ENCODE measurements around the gene UNC50.

The UNC50 gene

DNA sequence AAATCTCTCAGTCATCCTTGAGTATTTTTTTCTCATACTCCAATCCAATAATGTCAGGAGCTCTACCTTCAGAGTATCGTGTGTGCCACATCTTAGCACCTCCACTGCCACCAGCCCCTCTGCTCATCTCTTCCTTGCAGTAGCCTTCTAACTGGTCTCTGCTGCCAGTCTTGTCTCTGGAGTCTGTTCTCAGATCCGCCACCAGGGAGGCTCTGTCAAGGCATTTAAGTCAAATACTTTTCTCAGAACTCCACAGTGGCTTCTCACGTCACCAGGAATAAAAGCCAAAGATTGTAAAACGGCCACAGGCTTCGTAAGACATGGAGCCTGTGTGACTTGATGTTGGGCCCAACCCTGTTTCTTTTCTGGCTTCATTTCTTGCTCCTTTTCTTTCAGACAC is 7.1 kb downstream of the UNC50 start:
- Histone ChIP-seq H3K27me3 (no peaks in the 10 kb centered on the region), H3K36me3 (peaks cover 46 to 83% (median 76%) of the 10 kb centered on the region in 3 donors), H3K4me1 (peaks cover 0 to 15% (median 9%) of the 10 kb centered on the region in 4 donors), H3K9me3 (no peaks in the 10 kb centered on the region), H3K4me3 (no peak overlapping the region), H3K27ac (no peak overlapping the region)
- intact Hi-C loops (cut with DNase I; ENCODE audit: low total_unique reads) = no loop called here
- TF ChIP-seq, protein P1, sequence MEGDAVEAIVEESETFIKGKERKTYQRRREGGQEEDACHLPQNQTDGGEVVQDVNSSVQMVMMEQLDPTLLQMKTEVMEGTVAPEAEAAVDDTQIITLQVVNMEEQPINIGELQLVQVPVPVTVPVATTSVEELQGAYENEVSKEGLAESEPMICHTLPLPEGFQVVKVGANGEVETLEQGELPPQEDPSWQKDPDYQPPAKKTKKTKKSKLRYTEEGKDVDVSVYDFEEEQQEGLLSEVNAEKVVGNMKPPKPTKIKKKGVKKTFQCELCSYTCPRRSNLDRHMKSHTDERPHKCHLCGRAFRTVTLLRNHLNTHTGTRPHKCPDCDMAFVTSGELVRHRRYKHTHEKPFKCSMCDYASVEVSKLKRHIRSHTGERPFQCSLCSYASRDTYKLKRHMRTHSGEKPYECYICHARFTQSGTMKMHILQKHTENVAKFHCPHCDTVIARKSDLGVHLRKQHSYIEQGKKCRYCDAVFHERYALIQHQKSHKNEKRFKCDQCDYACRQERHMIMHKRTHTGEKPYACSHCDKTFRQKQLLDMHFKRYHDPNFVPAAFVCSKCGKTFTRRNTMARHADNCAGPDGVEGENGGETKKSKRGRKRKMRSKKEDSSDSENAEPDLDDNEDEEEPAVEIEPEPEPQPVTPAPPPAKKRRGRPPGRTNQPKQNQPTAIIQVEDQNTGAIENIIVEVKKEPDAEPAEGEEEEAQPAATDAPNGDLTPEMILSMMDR (IDR thresholded peaks at IDR 0.05) = no peak
- no peak for DNase-seq

DNA sequence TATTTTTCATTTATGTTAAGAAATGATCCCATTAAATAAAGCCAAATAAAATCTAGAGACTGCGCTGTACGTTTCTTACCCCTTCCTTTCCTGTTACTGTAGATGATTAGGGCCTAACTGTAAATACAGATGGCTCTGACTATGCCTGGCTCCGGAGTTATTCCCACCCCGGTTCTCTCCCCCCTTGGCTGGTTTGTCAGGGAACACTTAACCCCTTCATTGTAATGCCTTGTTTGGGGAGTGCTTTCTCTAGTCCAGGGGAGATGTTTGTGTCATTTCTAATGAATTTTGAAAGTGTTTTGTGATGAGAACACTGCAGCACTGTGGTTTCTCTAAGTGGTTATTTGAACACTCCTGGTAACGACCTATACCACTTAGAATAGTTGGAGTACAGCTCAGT is 8.8 kb downstream of the UNC50 start:
- no peaks in the 10 kb centered on the region for H3K27me3 ChIP-seq
- peaks cover 34 to 75% (median 68%) of the 10 kb centered on the region in 3 donors for H3K36me3 ChIP-seq
- intact Hi-C loops (cut with DNase I; ENCODE audit: low total_unique reads) = no loop called here
- no peaks in the 10 kb centered on the region for H3K9me3 ChIP-seq
- H3K27ac ChIP-seq = no peak overlapping the region
- TF ChIP-seq, protein P1 (IDR thresholded peaks at IDR 0.05) = no peak
- DNase-seq = no peak
- H3K4me1 ChIP-seq = no peaks in the 10 kb centered on the region
- H3K4me3 ChIP-seq = no peak overlapping the region

DNA sequence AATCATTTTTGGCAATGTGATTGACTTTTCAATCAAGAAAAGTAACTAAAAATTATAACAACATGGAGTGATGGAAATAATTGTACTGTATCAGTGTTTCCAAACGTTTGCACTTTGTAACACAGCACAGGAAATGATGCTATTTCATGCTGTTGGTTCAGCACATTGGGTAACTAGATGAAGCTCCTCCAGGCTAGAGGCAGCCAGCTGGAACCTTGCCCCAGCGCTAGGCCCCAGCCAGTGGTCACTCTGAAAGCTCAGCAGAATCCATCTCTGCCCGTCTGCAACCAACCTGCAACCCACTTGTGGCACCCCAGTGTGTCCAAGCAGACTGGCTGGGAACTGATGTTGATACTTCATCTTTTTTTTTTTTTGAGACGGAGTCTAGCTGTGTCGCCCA is 15.3 kb downstream of the UNC50 start:
- TF ChIP-seq, protein P1 (IDR thresholded peaks at IDR 0.05) = no peak
- no peak overlapping the region for H3K27ac ChIP-seq
- no peaks in the 10 kb centered on the region for H3K4me1 ChIP-seq
- intact Hi-C loops (cut with DNase I; ENCODE audit: low total_unique reads) = no loop called here
- H3K27me3 ChIP-seq = no peaks in the 10 kb centered on the region
- peaks cover 0 to 29% (median 7%) of the 10 kb centered on the region in 3 donors for H3K36me3 ChIP-seq
- DNase-seq = peak in 1 of 2 donors; percentile 69
- H3K4me3 ChIP-seq = no peak overlapping the region
- H3K9me3 ChIP-seq = no peaks in the 10 kb centered on the region

DNA sequence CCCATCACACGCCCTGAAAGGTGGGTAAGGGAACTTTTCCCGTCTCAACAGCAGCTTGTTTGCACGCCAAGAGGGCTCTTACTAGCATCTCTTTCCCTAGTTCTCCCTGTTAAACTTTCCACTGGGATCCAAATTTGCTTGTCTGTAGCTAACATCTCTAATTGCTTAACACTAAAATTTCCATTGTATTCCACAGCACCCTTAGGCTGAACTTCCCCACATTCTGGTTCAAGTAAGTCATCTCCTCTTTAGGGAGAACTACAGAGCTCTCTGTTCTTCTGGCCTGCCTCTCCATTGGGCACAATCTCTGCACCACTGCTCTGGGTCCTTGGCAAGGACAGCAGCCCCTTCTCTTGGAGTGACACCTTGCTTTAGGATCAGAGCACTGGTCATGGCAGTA is 24.0 kb downstream of the UNC50 start:
- no peaks in the 10 kb centered on the region for H3K4me1 ChIP-seq
- no peak overlapping the region for H3K4me3 ChIP-seq
- H3K27ac ChIP-seq = no peak overlapping the region
- no peaks in the 10 kb centered on the region for H3K27me3 ChIP-seq
- peaks cover 37 to 58% (median 41%) of the 10 kb centered on the region in 3 donors for H3K36me3 ChIP-seq
- H3K9me3 ChIP-seq = no peaks in the 10 kb centered on the region
- intact Hi-C loops (cut with DNase I; ENCODE audit: low total_unique reads) = no loop called here
- no peak for DNase-seq
- TF ChIP-seq, protein P1 (IDR thresholded peaks at IDR 0.05) = no peak

DNA sequence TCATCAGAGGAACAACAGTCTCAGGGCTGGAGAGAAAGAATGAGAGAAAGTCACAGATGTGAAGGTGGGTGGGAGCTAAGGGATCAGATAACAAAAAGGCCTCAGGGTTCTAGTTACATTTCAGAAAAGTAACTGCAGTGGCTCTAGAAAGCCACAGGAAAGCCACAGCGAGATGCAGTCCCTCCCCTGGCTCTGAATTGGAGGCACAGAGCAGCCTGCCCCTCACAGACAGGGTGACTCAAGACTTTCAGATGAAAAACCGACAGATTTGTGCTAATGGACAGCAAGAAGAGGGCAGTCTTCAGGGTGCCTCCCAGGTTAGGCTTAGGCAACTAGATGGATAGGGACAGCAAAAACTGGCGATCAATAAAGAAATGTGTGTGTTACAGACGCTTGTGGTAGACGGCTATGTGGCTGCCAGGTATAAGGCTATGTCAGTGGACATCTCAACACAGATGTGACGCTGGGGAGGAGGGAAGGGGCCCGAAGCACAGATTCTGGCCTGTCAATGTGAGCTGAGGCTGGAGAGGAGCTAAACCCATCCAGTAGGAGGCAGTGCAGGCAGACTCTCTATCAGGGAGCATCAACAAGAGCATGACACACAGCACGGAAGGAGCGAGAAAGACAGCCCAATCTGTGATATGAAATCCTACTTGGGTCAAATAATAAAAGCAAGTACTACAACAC is 26.2 kb downstream of the UNC50 start:
- intact Hi-C loops (cut with DNase I; ENCODE audit: low total_unique reads) = no loop called here
- no peak overlapping the region for H3K27ac ChIP-seq
- no peaks in the 10 kb centered on the region for H3K9me3 ChIP-seq
- DNase-seq = no peak
- no peaks in the 10 kb centered on the region for H3K4me1 ChIP-seq
- TF ChIP-seq, protein P1 (IDR thresholded peaks at IDR 0.05) = no peak
- H3K36me3 ChIP-seq = peaks cover 50 to 61% (median 57%) of the 10 kb centered on the region in 3 donors
- H3K4me3 ChIP-seq = no peak overlapping the region
- H3K27me3 ChIP-seq = no peaks in the 10 kb centered on the region
